Suppressor macrophage (primary cell): ENCODE data around the gene FCN1.
A peak's percentile ranks its signal among the peaks of the same experiment; 100 is the strongest.
"Not testable (repeated sequence)": the region's sequence is repeated elsewhere in the genome, so short reads cannot be mapped to it uniquely, and the experiment has no call there.

Source experiments
- DNase-seq, 4 experiments: peaks; one replicate each; pipeline ENCODE4 v3.0.0-alpha.2; 2020 to 2022

The FCN1 gene

GRCh38 chr9:134871697-134872340 lies 45.9 kb downstream of the FCN1 start:
- DNase-seq = no peak

- no peak for DNase-seq
Measured at GRCh38 chr9:134870746-134871662, 46.7 kb downstream of the FCN1 start.

- no peak for DNase-seq
Measured at GRCh38 chr9:134870301-134870694, 47.4 kb downstream of the FCN1 start.

- DNase-seq = no peak
Measured at GRCh38 chr9:134869554-134870300, 48.0 kb downstream of the FCN1 start.

- DNase-seq = no peak
Measured at GRCh38 chr9:134868751-134869553, 48.8 kb downstream of the FCN1 start.

GRCh38 chr9:134867917-134868750 lies 49.6 kb downstream of the FCN1 start:
- DNase-seq = no peak

GRCh38 chr9:134864821-134865190 lies 52.9 kb downstream of the FCN1 start:
- DNase-seq = no peak

- DNase-seq = no peak
Measured at GRCh38 chr9:134863941-134864820, 53.5 kb downstream of the FCN1 start.

- no peak for DNase-seq
Measured at GRCh38 chr9:134863306-134863902, 54.3 kb downstream of the FCN1 start.

- DNase-seq = peak in 1 of 4 experiments; percentile 22
Measured at GRCh38 chr9:134861595-134862334, 55.9 kb downstream of the FCN1 start.

GRCh38 chr9:134860510-134860909 lies 57.2 kb downstream of the FCN1 start:
- DNase-seq = no peak

GRCh38 chr9:134858051-134858841 lies 59.5 kb downstream of the FCN1 start:
- peak in 1 of 4 experiments; percentile 8 for DNase-seq

GRCh38 chr9:134857451-134857850 lies 60.3 kb downstream of the FCN1 start:
- not testable (repeated sequence) for DNase-seq

- DNase-seq = no peak
Measured at GRCh38 chr9:134855900-134856377, 61.8 kb downstream of the FCN1 start.
